HepG2 (cell line): Measurements from ENCODE around the gene ITGA6.

Source experiments
- KMT2A ChIP-seq: sonication (generic); formaldehyde crosslinking; IDR thresholded peaks from 2 replicates; pipeline ENCODE4 v1.4.0; 2020; ENCODE audit warnings: missing genetic modification reagents
- MAFG ChIP-seq: sonication (generic); formaldehyde crosslinking; IDR thresholded peaks from 2 replicates; pipeline ENCODE4 v1.5.1; 2020; ENCODE audit warnings: mild to moderate bottlenecking, missing genetic modification reagents
- ZFP41 ChIP-seq: sonication (generic); formaldehyde crosslinking; IDR thresholded peaks from 2 replicates; pipeline ENCODE4 v1.4.0; 2020; ENCODE audit warnings: mild to moderate bottlenecking, missing genetic modification reagents, borderline replicate concordance

DNA sequence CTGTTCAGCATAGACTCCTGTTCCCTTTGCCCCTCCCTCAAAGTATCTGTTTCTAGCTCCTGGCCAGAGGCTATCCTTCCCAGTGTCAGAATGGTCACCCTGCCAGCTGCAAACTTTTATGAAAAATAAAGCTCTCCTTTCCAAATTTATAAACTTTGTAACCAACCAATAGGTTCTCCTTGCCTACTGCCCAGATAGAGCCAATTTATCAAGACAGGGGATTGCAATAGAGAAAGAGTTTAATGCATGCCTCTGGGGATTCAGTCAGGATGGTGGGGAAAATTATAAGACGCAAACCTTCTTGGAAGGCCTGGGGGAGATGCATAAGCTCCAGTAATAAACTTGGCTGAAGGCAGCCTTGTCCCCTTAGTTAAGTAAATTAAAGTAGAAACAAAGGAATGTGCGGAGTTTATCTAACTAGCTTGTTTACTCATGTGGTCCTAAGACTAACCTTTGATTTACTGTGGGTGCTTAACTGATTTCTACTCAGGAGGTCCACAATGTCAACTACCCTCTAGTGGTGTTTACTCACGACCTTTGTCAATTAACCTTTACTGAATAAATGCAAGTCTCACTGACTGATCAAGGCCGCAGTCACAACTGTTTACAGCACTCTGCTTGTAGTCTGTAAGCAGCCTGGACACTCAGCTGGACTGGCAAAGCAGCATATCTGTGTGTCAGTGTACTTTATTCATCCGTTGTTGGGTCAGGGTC is 85.6 kb downstream of the ITGA6 start:
- no peak for TF ChIP-seq KMT2A (CRISPR knock-in tag)
- no peak for TF ChIP-seq ZFP41 (CRISPR knock-in tag)
- no peak for TF ChIP-seq MAFG
